ENCODE data around the gene SLX4IP. TPM values are rescaled to one million over a fixed set of nuclear protein-coding genes. Genes with fewer than 3 reads are reported as not detected.

SLX4IP gene
- polyA plus RNA-seq, 2 of the 4 experiments (the other 2 are of a cell fraction), result 3.4 to 7.5 TPM

DNA sequence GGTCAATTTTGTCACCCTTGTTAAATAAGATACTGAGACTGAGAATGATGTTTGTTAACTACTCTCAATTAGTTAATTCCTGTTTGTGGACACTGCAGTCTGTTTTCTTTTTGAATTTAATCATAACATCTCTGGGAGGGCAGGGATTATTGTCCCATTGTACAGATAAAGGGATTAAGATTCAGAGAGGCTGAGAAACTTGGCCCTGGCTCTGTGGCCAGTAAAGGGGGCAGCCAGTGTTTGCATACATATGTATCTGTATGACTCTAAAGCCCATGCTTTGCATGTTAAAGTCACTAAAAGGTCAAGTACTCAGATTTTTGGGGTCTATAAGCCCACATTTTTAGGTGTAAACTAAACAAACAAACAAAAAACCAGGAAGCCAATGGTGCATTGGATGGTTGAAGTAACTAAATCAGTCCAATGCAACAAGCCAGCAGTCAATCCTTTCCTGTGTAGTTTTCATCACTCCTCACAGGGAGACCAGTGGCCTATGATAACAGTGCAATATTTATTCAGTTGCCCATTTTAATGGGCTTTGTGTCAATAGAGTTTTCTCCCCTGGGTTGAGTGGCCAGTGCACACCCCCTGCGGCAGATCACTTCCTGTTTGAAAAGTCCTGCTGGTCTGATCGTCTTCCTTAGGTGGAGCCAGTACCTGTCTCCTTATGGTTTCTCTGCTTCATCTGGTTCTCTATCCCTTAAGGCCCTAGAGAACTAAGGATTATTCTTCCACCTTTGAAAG lies 106.7 kb downstream of the SLX4IP start:
- ChIA-PET CTCF (interaction anchor here (1.5 to 3.0 kb wide), 2 partner anchors 11 to 563 kb away, joined by 4 to 15 read pairs; no protein-coding TSS in a partner anchor), POLR2A (no interaction called here)
- H3K4me2 ChIP-seq, result peak overlapping the region; percentile 90
- ATAC-seq (peak in 1 of 2 experiments; percentile 60; a peak in 3 of 6 replicates), DNase-seq (ENCODE audit: low read depth in 1 of 2, low spot score in 1 of 2) (peak in 1 of 2 experiments; percentile 67), FAIRE-seq (peak; percentile 73)
- H3K27ac ChIP-seq, result peak overlapping the region; percentile 84 to 92
- H3K4me3 ChIP-seq, result no peak overlapping the region
- TF ChIP-seq GATA3 (IDR thresholded peaks at IDR 0.05; ENCODE audit: borderline replicate concordance) (peak; percentile 39; the same call in 1 of the 2 replicates), EP300 (IDR thresholded peaks at IDR 0.05) (peak in 1 of 2 experiments; percentile 38; a peak in 2 of 5 replicates), RNF2 (IDR thresholded peaks at IDR 0.05; ENCODE audit: borderline replicate concordance, low read depth) (no peak)
- WGBS (ENCODE audit: missing lambda C conversion rate), result 9% methylated on average over 2 of the region's 2 CpGs
- H3K9me3 ChIP-seq, result no peaks in the 10 kb centered on the region
- peaks cover 73% of the 10 kb centered on the region for H3K4me1 ChIP-seq

DNA sequence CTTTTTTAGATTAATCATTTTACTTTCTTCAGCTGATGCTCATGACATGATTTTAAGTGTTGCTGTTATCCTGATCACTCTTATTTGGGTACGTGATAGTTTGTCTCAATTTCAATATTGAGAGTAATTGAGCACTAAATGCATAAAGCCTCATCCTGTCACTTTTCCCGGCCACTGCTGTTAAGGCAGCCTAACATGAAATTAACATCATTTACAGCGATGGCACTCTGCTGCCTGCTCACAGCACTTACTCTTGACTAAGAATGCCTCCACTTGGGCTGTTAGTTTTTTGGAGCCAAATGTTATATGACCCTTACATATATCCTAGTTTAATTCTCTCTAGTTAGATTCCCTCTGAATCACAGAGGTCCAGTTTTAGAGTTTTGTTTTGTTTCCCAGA lies 107.3 kb downstream of the SLX4IP start:
- peak overlapping the region; percentile 84 to 92 for H3K27ac ChIP-seq
- POLR2A ChIA-PET, result no interaction called here
- 91% methylated on average over 3 of the region's 3 CpGs for WGBS (ENCODE audit: missing lambda C conversion rate)

DNA sequence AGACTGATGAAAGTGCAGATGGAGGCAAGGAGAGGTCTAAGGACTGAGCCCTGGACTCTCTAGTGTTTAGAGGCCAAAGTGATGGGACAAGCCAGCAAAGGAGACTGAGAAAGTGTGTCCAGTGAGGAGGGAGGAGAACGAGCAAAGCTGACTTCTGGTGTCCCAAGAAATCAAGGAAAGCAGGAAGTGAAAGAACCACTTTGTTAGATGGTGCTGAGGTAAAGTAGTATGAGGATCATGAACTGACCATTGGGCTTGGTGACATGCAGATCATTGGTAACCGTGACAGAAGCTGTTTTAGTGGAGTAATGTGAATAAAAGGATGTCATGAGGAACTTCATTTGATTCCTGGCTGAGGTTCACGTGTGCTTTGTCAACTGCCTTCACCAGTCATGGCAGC lies 108.4 kb downstream of the SLX4IP start:
- Histone ChIP-seq H3K9me3 (no peaks in the 10 kb centered on the region), H3K4me1 (peaks cover 62% of the 10 kb centered on the region), H3K27ac (peak overlapping the region; percentile 19 to 92; a peak in 4 of 6 replicates), H3K4me3 (no peak overlapping the region), H3K4me2 (no peak overlapping the region)
- ChIA-PET POLR2A (no interaction called here), CTCF (interaction anchor here (0.7 to 3.0 kb wide), 4 partner anchors 9 to 565 kb away, joined by 3 to 15 read pairs (median 4); no protein-coding TSS in a partner anchor)
- no peak for FAIRE-seq
- 88% methylated on average over 3 of the region's 3 CpGs for WGBS (ENCODE audit: missing lambda C conversion rate)
- ATAC-seq, result no peak
- DNase-seq (ENCODE audit: low read depth in 1 of 2, low spot score in 1 of 2), result no peak
- no peak for TF ChIP-seq JUN (IDR thresholded peaks at IDR 0.05)
- no peak for TF ChIP-seq ESRRA (IDR thresholded peaks at IDR 0.05; ENCODE audit: borderline replicate concordance, low read length)
- TF ChIP-seq, protein P1, sequence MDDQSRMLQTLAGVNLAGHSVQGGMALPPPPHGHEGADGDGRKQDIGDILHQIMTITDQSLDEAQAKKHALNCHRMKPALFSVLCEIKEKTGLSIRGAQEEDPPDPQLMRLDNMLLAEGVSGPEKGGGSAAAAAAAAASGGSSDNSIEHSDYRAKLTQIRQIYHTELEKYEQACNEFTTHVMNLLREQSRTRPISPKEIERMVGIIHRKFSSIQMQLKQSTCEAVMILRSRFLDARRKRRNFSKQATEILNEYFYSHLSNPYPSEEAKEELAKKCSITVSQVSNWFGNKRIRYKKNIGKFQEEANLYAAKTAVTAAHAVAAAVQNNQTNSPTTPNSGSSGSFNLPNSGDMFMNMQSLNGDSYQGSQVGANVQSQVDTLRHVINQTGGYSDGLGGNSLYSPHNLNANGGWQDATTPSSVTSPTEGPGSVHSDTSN (IDR thresholded peaks at IDR 0.05), result no peak
- TF ChIP-seq ATOH8 (CRISPR knock-in tag; IDR thresholded peaks at IDR 0.05; ENCODE audit: low read depth), result no peak
- no peak for TF ChIP-seq HEYL (CRISPR knock-in tag; IDR thresholded peaks at IDR 0.05)
- no peak for TF ChIP-seq ZNF302 (CRISPR knock-in tag; IDR thresholded peaks at IDR 0.05)
- TF ChIP-seq HOXA7 (CRISPR knock-in tag; IDR thresholded peaks at IDR 0.05), result no peak
- no peak for TF ChIP-seq CHD2 (IDR thresholded peaks at IDR 0.05; ENCODE audit: low read length, partially characterized antibody)
- no peak for TF ChIP-seq EP300 (IDR thresholded peaks at IDR 0.05)
- no peak for TF ChIP-seq FOXS1 (CRISPR knock-in tag; IDR thresholded peaks at IDR 0.05)

More for the DNA sequence above, 107.3 kb downstream of the SLX4IP start:
- Histone ChIP-seq H3K9me3 (no peaks in the 10 kb centered on the region), H3K4me3 (no peak overlapping the region), H3K4me1 (peaks cover 67% of the 10 kb centered on the region), H3K4me2 (peak overlapping the region; percentile 90)
- peak; percentile 18 for FAIRE-seq
- no peak for ATAC-seq
- DNase-seq (ENCODE audit: low read depth in 1 of 2, low spot score in 1 of 2), result no peak
- TF ChIP-seq JUNB (IDR thresholded peaks at IDR 0.05), result no peak
- no peak for TF ChIP-seq FOSB (CRISPR knock-in tag; IDR thresholded peaks at IDR 0.05)
- CTCF ChIA-PET, result interaction anchor here (3.0 kb wide), 1 partner anchor 11 kb away, joined by 15 read pairs; no protein-coding TSS in a partner anchor

GRCh38 chr20:10547276-10548114 lies 112.4 kb downstream of the SLX4IP start:
- 88% methylated on average over 4 of the region's 4 CpGs for WGBS (ENCODE audit: missing lambda C conversion rate)
- peak overlapping the region in 1 of 2 experiments; percentile 10; a peak in 2 of 6 replicates for H3K27ac ChIP-seq
- H3K4me3 ChIP-seq, result no peak overlapping the region
- no peak for DNase-seq (ENCODE audit: low read depth in 1 of 2, low spot score in 1 of 2)
- H3K9me3 ChIP-seq, result no peaks in the 10 kb centered on the region
- ATAC-seq, result no peak; a peak in 1 of 6 replicates
- CTCF ChIA-PET, result interaction anchor here (0.7 to 1.7 kb wide), 7 partner anchors 11 to 569 kb away, joined by 3 to 8 read pairs (median 4); no protein-coding TSS in a partner anchor
- POLR2A ChIA-PET, result interaction anchor here (0.7 kb wide), 1 partner anchor 113 kb away, joined by 3 read pairs; the partner anchor contains the start of gene MKKS
- TF ChIP-seq TFCP2L1 (CRISPR knock-in tag; IDR thresholded peaks at IDR 0.05) (no peak), CBX2 (IDR thresholded peaks at IDR 0.05; ENCODE audit: borderline replicate concordance, low read depth) (no peak), EHF (CRISPR knock-in tag; IDR thresholded peaks at IDR 0.05) (no peak), KDM5A (IDR thresholded peaks at IDR 0.05) (no peak), FOSL2 (IDR thresholded peaks at IDR 0.05) (no peak), FOSL2 (CRISPR knock-in tag; IDR thresholded peaks at IDR 0.05) (no peak)
- no peak overlapping the region for H3K4me2 ChIP-seq
- peaks cover 31% of the 10 kb centered on the region for H3K4me1 ChIP-seq
- FAIRE-seq, result no peak
